Central memory CD4-positive, alpha-beta T cell (primary cell): ENCODE measurements around the gene SLC30A7.
"Not testable (repeated sequence)": the region's sequence is repeated elsewhere in the genome, so short reads cannot be mapped to it uniquely, and the experiment has no call there.

Source experiments
- DNase-seq: peaks from one replicate; pipeline ENCODE4 v3.0.0; 2022

SLC30A7 gene

DNA sequence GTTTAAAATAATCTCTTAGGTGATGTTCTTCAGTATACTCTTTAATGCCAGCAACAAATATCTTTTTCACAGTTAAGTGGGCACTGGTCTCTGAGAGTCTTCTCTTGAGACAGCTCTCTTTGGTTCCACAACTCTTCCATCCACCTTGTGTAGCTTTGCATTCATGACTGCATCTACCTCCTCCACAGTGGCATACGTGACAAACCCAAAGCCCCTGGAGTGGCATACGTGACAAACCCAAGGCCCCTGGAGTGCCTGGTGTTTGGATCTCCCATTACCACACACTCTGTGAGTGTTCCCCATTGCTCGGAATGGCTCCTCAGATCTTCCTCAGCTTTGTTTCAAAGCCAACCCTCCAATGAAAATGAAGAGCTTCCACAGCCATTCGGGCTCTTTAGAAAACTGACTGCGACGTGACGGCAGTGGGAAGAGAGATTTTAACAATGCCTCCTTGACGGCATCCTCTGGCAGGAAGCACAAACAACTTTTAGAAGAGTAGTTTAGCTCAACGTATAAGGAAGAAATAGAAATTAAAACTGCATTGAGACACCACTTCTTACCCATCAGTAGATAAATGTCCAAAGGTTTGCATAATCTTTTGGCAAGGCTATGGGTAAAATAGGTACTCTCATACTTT, 45.8 kb downstream of the SLC30A7 start:
- no peak for DNase-seq

DNA sequence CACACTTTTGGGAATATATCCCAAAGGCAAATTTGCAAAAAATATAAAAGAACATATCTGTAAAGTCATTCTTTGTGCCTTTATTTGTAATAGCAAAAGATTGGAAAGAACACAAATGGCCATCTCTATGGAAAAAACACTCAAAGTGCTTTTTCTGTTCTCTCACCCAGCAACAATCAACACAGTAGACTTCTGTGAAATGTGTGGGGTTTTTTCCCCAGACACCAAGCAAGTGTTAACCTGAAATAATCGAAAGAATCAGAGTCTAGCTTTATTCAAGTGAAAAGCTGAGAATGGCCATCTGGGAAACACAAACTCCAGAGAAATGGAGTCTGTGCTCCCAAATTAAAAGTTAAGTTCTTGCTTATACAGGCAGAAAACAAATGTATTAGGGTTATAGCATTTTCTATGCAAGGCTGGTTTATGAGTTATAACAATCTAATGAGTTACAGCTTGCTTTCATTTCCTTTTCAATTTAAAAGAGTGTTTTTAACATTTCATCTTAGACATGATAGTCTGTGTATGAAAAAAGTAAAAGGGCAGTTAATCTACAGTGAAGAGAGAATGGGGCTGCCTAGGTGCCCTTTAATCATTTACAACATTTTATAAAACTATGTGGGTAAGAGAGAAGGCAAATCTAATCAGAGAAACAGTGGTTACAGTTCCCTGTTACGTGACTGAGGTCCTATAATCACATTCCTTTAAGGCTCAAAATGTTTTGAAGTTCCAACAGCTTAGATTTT, 46.6 kb downstream of the SLC30A7 start:
- DNase-seq: no peak

DNA sequence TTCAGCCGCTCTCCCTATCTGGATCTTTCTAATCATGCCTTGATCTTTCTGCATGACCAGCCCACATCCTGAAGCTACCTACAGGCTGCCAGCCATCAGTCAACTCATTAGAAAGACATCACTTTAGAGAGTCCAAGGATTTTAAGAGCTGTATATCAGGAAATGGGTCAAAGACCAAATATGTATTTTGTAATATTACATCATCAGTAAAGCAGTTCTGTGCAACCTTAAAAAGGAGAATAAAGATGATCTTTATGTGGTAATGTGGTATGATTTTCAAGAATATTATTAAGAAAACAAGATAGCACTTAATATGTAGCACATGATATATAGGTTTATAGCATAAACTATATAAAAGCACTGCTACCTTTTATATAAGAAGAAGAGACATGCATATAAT, 47.6 kb downstream of the SLC30A7 start:
- no peak for DNase-seq

DNA sequence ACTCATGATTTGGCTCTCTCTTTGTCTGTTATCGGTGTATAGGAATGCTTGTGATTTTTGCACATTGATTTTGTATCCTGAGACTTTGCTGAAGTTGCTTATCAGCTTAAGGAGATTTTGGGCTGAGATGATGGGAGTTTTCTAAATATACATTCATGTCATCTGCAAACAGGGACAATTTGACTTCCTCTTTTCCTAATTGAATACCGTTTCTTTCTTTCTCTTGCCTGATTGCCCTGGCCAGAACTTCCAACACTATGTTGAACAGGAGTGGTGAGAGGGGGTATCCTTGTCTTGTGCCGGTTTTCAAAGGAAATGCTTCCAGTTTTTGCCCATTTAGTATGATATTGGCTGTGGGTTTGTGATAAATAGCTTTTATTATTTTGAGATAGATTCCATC, 50.2 kb downstream of the SLC30A7 start:
- not testable (repeated sequence) for DNase-seq

DNA sequence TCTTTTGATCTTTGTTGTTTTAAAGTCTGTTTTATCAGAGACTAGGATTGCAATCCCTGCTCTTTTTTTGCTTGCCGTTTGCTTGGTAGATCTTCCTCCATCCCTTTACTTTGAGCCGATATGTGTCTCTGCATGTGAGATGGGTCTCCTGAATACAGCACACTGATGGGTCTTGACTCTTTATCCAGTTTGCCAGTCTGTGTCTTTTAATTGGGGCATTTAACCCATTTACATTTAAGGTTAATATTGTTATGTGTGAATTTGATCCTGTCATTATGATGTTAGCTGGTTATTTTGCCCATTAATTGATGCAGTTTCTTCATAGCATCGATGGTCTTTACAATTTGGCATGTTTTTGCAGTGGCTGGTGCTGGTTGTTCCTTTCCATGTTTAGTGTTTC, 51.9 kb downstream of the SLC30A7 start:
- not testable (repeated sequence) for DNase-seq

DNA sequence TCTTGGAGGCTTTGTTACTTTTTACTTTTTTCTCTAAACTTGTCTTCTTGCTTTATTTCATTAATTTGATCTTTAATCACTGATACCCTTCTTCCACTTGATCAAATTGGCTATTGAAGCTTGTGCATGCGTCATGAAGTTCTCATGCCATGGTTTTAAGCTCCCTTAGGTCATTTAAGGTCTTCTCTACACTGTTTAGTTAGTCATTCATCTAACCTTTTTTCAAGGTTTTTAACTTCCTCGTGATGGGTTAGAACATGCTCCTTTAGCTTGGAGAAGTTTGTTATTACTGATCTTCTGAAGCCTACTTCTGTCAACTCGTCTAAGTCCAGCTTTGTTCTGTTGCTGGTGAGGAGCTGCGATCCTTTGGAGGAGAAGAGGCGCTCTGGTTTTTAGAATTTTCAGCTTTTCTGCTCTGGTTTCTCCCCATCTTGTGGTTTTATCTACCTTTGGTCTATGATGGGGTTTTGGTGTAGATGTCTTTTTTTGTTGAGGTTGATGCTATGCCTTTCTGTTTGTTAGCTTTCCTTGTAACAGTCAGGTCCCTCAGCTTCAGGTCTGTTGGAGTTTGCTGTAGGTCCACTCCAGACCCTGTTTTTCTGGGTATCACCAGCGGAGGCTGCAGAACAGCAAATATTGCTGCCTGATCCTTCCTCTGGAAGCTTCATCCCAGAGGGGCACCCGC, 53.0 kb downstream of the SLC30A7 start:
- not testable (repeated sequence) for DNase-seq

DNA sequence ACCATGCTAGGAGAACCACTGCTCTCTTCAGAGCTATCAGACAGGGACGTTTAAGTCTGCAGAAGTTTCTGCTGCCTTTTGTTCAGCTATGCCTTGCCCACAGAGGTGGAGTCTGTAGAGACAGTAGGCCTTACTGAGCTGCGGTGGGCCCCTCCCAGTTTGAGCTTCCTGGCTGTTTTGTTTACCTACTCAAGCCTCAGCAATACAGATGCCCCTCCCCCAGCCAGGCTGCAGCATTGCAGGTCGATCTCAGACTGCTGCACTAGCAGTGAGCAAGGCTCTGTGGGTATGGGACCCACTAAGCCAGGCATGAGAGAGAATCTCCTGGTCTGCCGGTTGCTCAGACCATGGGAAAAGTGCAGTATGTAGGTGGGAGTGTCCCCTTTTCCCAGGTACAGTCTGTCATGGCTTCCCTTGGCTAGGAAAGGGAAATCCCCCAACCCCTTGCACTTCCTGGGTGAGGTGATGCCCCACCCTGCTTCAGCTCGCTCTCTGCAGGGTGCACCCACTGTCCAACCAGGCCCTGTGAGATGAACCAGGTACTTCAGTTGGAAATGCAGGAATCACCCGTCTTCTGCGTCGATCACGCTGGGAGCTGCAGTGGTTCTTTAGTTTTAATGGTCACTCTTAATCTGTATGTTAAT, 53.7 kb downstream of the SLC30A7 start:
- DNase-seq: peak; percentile 78

DNA sequence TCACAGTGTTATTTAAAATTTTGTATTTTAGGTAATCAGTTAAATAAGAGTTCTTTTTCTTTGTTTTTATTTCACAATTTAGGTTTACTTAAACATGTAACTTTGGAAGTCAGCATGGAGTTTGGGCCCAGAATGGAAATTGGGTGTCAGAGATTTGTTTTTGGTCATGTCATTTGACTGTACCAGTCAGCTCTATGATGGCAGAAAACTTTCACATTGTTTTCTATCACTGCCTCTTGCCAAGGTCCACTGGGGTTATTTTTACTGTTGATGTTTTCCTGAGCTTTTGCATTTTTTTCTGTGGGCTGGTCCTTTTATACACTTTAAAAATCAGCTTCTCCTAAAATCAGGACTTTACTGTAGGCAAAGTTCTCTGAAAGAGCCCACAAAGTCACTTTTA, 54.4 kb downstream of the SLC30A7 start:
- no peak for DNase-seq

DNA sequence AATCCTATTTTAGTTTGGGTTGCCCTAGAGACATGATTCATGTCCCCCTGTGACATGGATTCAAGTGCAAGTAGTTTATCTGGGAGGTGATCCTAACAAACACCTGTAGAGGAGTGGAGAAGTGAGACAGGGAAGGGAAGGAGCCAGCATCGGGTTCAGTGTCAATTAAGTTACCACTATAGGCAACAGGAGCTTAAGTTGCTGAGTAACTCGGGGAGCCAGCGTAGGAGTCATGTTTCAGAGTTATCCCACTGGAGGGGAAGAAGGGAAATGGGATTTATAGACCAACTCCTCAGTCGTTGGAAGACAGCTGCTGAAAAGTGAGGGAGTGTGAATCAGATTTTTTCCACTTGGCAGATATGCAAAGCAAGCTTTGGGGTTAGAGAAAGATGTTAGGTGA, 54.9 kb downstream of the SLC30A7 start:
- no peak for DNase-seq

DNA sequence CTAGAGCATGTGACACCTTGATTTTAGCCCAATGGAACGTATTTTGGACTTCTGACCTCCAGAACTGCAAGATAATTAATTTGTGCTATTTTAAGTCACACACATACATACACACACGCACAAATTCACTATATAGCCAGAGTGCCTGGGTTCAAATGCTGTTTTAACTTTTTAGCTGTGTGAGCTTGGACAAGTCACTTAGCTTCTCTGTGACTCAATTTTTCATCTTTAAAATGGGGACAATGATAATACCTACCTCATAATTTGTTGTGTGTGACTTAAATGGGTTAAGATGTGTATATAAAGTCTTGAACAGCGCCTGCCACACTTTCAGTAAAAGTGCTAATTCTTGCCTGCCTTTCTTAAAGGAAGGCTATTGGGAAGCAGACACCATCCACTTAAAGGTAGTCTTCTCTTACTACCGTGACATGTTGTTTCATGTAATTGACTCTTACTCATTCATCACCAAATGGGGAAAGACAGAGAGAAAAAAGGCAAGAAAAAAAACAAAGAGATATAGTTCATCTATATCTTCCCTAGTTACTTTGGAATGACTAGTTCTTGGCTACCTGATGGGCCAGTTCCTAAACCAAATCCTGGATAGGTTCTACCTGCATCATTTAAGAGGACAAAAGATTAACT, 56.3 kb downstream of the SLC30A7 start:
- DNase-seq: no peak

DNA sequence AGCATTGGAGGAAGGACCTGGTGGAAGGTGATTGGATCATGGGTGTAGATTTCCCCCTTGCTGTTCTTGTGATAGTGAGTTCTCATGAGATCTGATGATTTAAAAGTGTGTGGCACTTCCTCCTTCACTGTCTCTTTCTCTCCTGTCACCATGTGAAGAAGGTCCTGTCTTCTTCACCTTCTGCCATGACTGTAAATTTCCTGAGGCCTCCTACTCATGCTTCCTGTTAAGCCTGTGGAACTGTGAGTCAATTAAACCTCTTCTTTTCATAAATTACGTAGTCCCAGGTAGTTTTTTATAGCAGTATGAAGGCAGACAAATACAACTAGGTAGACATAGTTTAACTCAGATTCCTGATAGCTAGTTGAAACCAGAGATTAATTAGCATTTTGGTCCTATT, 57.1 kb downstream of the SLC30A7 start:
- not testable (repeated sequence) for DNase-seq

DNA sequence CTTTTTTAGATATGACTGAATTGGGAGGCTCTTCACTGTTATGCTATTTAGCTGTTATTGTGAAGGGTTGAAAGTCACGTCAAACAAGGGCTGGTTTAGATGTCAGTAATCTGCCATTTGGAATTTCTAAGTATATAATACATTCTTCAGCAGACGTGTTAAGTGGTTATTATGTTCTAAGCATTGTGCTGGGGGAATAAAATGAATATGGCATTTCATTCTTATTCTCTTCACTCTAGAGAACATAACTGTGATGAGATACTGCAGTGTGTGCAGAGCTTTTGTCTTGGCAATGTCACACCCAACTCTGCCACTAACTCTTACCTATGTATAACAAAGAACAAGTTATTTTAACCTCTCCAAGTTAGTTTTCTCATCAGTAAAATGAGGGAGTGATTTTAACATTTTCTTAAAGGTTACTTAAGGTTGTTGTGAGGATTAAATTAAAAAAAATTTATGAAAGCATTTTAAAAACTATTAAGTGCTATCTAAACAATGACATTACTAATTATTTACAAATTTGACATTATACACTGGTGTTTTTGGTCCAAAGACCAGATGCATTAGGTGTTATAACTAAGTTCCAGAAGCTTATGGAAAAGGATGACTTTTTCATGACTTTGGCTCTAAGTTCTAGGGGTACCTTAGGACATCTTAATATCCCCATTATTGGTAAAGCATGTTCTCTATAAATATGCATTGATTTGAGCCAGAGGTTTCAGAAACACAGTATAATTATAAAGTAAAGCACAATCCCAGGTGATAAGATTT, 58.3 kb downstream of the SLC30A7 start:
- no peak for DNase-seq

DNA sequence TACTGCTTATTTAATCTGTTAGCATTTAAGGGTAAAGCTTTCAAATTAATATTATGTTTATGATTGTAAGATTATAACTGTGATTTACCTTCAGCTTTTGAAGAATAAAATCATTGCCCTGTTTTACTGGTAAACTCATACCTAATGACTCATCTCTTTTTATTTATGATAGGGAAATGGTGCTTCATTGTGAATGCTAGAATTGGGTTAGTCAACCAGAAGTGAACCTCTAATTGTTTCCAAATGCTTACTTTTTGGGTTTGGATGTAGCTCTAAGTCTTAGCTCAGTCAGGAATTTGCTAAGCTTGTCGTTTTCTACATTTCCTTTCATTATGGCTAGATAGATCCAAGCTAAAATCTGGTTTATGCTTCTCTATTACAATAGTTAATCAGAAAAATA, 59.4 kb downstream of the SLC30A7 start:
- no peak for DNase-seq

DNA sequence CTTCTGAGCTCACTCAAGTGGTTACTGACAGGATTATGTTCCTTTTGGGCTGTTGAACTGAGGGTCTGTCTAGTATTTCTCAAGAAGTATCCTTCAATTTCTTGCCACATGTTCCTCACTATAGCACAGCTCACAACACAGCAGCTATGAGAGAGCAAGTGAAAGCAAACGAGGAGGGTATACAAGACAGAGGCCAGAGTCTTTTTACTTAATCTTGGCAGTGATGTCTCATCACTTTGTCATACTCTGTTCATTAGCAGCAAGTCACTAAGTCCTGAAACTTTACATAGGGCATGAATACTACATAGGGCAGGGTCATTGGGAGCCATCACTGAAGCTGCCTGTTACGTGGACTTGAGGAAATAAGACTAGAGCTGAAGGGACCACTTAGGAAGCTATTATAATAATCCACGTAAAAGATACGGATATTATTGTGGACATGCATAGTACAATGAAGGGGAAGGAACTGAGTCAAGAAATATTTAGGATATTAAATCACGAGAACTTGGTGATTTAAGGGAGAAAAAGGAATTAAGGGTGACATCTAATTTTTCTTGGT, 63.7 kb downstream of the SLC30A7 start:
- DNase-seq: no peak

DNA sequence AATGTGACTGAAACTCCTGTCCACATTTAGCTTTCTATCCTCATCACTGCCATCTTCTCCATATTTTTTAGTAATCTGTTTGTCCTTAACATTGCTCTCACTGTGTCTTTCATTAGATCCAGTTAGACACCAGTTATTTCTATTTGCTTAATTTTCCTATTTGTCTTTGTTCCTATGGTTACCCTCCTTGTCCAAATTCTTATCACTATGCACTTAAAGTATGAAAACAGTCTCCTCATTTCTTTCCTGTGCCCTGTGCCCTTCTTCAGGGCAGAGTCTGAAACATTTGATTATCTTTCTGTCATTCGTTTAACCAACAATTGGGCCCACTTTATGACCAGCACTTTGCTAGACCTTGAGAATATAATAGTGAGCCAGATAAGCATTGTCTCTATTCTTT, 64.2 kb downstream of the SLC30A7 start:
- DNase-seq: no peak

DNA sequence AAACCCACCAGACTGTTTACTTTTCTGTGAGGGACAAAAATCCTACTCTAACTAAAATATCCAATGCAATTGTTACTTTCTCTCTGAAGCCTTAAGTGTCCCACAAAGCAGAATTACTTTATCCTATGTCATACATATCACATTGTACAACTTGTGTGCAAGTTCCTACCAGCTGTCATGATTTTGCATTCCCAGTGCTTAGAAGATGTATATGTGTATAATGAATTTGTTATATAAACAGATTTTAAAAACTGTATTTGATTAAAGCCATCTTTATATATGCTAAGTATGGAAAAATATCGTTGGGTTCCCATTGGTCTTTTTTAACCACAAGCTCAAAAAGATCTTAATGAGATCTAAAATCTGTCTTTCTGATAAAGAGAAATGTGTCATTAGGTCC, 72.7 kb downstream of the SLC30A7 start:
- DNase-seq: no peak

DNA sequence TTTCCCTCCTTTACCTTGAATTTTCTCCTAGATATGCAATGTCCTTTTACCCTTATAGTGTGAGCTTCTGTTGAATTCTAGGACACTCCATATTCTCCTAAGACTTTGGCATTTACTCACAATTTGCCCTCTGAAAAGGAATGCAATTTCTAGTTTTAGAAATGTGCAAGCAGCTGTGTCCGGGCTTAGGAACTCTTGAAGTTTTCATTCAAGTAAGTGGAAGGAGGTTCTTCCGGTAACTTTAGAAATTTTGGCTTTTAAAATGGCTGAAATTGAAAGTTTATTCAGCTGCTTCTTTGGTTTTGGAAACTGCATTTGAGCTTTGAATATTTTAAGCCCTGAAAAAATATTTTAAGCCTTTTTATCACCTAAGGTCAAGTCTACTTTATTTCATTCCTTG, 73.4 kb downstream of the SLC30A7 start:
- DNase-seq: no peak

DNA sequence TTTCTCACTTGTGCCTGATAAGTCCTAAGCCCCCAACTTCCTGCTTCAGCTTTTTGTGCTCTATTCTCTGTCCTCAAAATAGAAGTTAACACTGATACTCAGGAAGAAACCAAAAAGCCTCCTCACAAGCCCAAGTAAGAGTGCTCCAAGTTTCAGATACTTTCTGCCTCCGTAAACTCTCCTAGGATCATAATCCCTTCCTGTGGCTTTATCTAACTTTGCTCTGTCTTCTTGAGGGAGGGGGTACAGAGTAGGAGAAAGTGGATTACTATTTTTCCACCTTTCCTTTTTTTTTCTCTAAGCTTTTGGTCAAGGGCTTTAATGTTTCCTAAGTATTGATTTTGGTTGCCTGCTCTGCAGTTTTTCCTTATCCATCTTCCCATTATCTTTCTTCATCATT, 75.1 kb downstream of the SLC30A7 start:
- DNase-seq: no peak

DNA sequence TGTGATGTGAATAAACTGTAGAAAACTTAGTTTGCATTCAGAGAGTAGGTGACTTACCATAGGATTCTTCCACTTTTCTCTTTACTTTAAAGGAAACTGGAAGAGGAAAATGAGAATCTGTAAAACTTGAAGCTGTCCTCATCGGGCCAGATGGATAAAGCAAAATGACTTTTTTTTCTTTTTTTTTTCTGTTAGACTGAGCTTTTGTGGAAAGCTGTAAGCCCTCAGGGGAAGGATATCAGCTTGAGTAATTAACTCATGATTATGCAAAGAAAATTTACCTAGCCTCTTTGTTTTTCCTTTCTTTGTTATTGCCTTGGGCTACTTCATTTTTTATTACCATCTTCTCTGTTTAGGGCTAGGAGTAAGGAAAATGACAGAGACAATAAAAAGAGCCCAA, 76.3 kb downstream of the SLC30A7 start:
- DNase-seq: no peak

DNA sequence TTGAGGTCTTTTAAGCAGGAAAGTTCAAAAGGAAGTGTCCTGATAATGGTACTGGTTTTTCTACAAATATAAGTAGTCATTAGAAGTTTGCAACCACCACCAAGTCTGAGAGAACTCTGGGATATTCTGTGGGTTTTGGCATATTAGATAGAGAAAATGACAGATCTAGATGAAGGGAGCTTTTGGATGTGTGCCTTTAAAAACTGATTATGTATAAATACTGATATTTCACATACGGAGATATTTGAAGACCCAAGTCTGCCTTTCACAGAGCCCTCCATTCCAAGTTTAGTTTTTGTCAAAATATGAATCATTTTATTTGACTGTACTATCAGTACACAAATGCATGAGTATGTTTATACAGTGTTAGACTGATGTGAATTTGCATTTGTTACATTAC, 81.0 kb downstream of the SLC30A7 start:
- DNase-seq: no peak

DNA sequence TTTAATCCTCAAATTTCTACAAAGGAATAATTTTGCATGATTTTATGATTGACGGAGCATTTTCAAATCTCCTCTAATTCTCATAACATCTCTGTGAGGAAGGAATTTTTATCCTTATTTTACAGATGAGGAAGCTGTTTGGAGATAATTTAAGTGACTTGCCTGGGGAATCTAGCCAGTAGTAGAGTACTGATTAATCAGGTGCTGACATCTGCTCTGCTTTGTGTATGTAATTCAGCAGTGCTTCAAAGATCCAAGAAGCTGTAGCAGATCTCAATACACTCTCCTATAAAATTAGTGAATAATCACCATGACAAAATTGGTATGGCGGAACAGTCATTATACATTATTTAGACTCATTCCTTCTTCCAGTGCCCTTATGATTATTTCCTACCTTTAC, 83.7 kb downstream of the SLC30A7 start:
- no peak for DNase-seq

DNA sequence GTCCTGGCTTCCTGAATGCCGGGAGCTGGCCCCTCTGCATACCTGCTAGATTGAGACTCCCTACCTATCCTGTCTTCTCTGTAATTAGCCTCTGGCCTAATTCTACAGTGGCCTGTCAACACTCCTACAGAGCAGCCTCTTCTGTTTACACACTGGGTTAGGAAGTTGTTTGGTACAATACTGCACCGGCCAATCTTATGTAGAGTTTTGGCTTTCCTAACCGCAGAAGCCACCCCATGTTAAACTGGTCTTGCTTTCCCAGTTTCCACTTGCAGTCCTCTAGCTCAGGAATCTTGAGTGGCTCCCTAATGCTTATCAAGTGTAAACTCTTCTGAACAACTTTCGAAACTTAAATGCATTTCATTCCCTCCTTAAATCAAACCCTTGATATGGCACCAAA, 86.9 kb downstream of the SLC30A7 start:
- no peak for DNase-seq
